GM19043 (cell line): Measurements from ENCODE around the gene ARL5A.
A peak's percentile ranks its signal among the peaks of the same experiment; 100 is the strongest.
"Not testable (repeated sequence)": the region's sequence is repeated elsewhere in the genome, so short reads cannot be mapped to it uniquely, and the experiment has no call there.

Experiments
- ATAC-seq: cut with Tn5 transposase; IDR thresholded peaks from one replicate; pipeline ENCODE4 v1.9.1; 2021; ENCODE audit warnings: low read depth; ENCODE audit not compliant: unreplicated experiment

The ARL5A gene

DNA sequence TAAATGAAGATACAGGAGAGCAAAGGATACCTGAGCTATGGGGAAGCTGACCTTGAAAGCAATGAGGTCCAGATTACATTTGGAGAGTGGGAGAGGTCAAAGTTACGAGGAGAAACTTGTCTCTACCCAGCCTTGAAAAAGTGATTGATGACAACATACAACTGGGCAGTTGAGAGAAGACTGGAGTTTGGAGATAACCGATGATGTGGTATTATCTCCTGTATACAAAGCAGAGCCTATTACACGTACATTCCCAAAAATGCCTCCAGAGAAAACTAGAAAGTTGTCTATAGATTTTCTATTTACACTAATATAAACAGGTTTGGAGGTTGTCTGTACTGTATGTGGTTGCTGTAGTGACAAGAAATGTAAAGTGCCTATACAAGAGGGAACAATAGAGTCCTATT is 28.3 kb downstream of the ARL5A start:
- no peak for ATAC-seq

DNA sequence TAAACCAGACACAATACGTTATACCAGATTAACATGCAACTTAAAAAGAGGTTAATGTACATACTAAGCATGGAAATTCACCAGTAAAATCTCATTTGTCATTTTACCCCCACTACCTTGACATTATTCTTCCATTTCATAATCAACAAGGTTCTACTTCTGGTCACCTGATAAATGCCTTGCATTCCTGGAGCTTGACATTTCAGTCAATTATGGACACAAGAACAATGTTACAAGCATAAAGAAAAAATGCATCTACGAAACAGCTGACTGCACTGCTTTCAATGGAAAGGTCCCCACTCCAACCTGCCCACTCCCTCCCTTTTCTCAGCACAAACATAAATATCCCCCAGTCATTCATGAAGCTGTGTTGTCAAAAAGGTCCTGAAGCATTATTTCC is 31.4 kb downstream of the ARL5A start:
- no peak for ATAC-seq

DNA sequence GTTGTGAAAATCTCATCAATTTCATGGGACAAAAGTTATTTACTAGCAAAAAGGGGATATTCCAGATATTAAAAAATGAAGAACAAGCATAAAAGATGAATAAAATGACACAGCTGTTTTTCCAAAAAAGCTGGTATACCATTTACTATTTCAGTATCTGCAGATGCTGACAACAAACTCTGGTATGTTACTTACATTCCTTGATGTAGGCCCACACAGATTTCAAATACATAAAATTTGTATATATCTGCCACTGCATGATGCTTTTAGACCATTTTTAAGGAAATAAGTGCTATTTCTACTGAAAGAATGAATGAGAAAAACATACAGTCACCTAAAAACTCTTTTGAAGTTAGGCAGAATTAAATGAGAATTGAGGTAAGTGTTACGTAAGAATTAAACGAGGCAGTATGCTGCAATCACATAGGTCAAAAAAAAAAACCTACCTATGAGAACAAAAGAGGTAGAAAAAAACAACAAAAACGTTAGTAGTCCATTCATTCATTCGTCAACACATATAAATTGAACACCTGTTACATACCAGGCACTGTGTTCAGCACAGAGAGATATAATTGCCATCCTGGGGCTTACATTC is 32.5 kb downstream of the ARL5A start:
- ATAC-seq: no peak

DNA sequence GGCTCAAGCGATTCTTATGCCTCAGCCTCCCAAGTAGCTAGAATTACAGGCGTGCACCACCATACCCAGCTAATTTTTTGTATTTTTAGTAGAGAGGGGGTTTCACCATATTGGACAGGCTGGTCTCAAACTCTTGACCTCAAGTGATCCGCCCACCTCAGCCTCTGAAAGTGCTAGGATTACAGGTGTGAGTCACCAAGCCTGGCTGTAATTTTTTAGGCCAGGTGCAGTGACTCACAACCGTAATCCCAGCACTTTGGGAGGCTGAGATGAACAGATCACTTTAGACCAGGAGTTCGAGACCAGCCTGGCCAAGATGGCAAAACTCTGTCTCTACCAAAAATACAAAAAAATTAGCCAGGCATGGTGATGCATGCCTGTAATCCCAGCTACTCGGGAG is 33.8 kb downstream of the ARL5A start:
- not testable (repeated sequence) for ATAC-seq

DNA sequence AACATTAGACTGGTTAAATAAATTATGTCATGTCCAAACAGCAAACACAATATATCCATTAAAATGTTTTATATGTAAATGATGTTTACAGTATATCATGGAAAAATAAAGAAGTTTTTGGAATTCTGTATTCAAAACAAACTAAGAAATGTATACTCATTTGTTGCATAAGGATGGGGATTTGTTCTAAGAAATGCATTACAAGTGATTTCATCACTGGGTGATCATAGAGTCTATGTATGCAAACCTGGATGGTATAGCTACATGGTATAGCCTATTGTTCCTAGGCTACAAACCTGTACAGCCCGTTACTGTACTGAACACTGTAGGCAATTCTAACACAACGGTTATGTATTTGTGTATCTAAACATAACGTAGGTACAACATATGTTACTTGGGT is 35.1 kb downstream of the ARL5A start:
- ATAC-seq: no peak

DNA sequence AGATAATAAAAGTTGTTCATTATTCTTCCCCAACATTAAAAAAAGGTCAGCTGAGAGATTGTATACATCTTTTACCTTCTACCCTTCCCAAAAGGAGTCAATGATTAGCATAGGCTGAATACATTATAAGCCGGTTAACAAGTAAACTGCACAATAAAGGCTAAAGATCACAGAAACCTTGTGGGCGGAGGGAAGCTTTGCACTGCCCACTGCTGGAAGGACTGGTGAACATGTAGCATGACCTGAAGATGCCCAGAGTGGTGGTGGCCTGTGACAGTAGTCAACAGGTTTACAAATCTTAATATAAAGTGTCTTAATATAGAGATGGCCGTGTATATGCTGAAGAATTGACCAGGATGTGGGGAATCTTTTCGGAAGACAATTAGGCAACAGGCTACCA is 35.6 kb downstream of the ARL5A start:
- ATAC-seq: no peak

DNA sequence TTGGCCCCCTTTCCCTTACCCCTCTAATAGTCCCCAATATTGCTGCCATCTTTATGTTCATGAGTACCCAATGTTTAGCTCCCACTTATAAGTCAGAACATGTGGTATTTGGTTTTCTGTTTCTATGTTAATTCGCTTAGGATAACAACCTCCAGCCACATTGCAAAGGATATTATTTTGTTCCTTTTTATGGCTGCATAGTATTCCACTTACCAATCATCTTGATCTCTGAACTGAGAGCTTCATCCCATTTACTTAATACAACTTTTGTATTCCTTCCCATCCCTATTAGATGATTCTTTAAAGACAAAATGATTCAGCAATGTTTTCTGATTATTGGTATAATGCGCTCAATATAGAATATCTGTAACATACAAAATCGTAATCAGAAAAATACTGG is 36.7 kb downstream of the ARL5A start:
- no peak for ATAC-seq

DNA sequence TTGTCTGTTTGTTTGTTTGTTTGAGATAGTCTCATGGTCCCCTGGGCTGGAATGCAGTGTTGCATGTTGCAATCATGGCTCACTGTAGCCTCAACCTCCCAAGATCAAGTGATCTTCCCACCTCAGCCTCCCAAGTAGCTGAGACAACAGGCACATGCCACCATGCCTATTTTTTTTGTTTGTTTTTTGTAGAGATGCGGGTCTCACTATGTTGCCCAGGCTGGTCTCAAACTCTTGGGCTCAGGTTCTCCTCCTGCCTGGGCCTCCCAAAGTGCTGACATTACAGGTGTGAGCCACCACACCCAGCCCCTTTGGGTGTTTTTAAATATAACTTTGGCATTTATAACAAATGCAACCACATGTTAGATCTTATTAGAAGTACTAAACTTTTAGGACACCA is 37.5 kb downstream of the ARL5A start:
- ATAC-seq: no peak

DNA sequence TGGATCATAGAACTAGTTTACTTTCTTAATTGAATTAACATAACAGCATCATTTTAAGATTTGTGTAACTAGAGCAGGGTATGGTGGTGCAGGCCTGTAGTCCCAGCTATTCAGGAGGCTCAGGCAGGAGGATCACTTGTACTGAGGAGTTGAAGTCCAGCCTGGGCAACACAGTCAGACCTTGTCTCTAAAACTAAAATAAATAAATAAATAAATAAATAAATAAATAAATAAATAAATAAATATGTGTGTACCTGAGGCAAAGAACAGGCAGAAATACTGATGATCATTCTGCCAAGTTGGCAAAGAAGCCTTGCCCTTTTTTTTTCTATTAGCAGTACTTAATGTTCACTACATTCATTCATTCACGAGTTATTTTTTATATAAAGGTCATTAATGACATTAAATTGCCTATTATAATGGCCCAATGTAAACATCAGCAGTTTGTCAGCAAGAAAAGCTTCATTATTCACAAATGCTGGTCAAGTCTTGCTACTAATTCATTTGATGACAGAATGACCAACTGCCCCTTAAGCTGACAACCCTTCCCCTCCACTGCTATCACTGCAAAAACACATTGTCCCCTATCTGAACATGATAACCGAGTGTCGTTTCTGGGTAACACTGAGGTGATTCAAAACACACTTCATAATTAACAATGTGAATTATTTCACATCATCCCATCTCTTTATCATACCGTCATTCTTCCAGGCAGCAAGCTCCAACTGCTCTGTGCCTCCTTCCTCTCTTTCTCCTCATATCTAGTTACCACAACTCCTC is 39.0 kb downstream of the ARL5A start:
- ATAC-seq: no peak

DNA sequence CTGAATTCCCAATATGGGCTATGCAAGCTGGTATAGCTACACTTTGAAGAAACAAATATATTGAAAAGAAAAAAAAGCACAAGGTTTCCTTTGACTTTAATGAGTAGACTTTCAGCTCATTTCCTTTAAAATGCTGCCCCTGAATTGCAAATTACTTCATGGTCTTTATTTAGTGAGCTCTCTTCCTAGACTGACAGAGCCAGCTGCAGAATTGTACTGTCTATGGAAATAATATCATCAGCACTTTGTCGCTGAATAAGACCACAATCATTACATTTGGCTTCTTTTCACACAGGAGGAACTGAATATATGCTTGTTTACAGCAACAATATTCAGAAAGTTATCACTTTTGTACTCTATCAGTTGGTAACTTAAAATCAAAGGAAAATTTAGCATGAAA is 41.7 kb downstream of the ARL5A start:
- ATAC-seq: no peak

DNA sequence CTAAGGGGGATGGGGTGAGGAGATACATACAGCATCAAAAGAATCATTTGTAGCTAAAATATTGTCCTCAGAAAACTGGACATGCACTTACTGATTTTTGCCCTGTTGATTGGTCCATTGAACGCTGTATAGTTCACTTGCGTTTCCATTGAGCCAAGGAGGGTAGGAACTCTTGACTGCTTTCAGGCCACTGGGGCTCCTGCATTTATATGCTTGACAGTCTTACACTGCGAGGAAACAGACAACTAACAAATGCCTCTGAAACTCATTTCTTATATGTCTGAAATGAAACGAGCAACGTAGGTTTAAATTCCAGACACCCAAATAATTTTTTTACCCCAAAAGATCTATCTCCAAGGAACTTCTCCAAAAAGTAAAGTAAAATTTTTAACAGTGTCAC is 42.1 kb downstream of the ARL5A start:
- no peak for ATAC-seq

DNA sequence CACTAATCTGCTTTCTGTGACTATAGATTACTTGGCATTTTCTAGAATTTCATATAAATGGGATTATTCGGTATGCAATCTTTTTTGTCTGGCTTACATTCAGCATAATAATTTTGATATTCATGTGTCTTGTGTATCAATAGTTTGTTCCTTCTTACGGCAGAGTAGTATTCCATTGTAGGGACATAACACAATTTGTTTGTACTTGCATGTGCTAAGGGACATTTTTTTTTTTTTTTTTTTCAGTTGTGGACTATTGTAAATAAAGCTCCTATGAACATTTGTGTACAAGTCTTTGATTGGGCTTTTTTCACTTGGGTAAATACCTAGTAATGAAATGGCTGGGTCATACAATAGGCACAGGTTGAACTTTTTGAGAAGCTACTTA is 45.1 kb downstream of the ARL5A start:
- no peak for ATAC-seq

DNA sequence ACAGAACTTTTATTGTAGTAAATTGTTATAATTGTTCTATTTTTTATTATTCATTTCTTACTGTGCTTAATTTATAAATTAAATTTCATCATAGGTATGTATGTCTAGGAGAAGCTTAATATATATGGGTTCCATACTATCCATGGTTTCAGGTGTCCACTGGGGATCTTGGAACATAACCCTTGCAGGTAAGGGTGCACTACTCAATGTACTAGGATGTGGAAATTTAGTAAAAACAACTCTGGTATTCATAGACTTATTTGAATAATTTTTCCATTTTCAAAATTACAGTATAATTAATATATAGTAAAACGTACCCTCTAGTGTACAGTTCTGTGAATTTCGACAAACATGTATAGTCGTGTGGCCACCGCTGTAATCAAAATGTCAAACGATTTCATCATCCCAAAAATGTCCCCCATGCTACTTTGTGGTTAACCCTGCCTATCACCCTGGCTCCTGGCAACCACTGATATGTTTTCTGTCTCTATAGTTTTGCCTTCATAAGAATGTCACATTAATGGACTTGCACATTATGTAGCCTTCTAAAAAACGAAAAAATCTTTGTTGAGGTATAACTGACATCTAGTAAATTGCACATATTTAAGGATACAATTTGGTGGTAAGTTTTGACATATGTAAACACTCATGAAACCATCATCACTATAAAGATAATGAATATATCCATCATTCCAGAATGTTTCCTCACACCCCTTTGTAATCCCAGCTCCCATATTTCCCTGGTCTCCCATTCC is 45.7 kb downstream of the ARL5A start:
- no peak for ATAC-seq

DNA sequence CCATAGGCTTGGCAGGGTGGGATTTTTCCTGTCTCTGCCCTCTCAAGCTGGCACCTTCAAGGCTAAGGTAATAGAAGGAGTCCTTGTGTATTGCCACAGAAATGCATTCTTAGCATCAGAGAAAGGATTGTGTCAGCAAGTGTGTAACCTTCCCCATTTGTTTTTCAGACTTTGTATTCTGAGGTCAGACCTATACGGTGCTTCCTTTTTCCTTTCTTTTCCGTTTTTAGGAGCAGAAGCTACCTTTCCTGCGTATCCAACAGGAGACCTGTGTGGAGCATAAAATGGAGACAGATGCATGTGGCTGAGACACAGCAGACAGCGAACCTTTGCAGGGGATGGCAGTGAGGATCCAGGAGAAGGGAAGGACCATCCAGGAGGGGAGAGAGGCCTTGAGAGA is 46.6 kb downstream of the ARL5A start:
- no peak for ATAC-seq

DNA sequence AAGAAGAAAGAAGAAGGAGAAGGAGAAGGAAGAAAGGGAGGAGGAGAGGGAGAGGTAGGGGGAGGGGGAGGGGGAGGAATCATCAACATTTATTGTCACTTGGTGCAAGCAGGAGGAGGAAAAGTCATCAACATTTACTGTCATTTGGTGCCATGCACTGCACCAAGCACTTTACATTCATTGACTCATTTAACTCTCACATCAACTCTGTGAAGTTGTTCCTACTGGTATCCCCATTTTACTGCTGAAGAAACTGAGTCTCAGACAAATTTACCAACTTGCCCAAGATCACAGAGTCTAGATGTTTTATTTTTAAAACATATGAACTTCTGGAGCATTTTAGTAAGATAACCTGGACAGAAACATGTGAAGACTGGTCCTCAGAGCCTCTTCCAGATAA is 47.3 kb downstream of the ARL5A start:
- no peak for ATAC-seq

DNA sequence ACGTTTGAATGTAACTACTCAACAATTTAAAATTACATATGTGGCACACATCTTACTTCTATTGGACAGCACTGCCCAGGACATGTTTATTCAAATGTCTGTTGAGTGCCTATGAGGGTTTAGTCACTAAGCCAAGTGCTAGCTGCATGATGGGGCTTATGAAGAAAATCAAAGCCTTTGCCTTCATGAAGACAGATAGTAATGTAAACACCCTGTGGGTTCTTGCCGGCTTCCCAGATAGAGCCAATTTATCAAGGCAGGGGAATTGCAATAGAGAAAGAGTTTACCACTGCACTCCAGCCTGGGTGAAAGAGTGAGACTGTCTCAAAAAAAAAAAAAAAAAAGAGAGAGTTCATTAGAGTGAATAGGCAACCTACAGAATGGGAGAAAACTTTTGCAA is 50.3 kb downstream of the ARL5A start:
- no peak for ATAC-seq

DNA sequence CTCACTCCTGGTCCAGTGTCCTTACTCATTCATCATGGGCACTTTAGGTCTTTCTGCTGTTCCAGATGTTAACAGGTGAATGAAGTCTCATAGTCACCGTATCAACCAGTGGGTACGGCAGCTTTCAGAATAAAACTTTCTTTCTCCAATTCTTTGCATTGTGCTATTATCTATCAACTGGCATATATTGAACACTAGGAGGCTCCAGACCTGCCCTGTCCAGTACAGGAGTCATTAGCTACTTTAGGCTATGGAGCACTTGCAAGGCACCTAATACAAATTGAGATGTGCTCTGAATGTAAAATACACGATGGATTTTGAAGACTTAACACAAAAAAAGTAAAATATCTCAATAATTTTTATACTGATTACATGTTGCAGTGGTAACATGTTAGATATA is 50.7 kb downstream of the ARL5A start:
- ATAC-seq: no peak

DNA sequence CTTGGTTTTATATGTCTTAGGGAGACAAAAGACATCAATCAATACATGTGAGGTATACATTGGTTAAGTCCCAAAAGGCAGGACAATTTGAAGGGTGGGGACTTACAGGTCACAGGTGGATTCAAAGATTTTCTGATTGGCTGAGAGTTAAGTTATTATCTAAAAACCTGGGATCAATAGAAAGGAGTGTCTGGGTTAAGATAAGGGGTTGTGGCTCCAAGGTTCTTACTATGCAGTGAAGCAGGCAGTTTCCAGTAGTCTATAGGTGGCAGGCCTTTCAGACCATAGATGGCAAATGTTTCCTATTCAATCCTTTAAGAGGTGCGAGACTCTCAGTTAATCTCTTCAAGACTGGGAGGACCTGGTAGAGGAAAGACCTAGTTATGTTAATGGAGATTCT is 51.9 kb downstream of the ARL5A start:
- no peak for ATAC-seq

DNA sequence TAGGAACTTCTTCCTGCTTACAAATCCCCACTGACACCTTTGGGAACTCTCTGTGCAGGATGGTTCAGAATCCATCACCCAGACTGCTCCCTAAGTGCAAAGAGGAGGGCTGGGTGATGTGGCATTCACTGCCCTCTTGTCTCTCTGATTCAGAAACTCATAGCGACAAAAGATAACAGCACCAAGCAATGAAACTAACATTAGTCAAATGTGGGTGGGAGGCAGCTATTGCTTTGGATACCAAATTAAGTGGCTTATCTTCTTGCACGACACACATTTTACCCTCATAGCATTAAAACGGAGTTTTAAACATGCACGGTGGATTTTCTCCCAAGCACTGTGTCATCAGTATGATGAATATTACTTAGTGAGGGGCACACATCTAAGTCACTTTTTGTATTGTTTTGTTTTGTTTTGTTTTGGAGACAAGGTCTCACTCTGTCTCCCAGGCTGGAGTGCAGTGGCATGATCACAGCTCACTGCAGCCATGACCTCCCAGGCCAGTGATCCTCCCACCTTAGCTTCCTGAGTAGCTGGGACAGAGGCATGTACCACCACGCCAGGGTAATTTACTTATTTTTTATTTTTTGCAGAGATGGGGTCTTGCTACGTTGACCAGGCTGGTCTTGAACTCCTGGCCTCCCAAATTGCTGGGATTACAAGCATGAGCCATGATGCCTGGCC is 53.0 kb downstream of the ARL5A start:
- no peak for ATAC-seq

DNA sequence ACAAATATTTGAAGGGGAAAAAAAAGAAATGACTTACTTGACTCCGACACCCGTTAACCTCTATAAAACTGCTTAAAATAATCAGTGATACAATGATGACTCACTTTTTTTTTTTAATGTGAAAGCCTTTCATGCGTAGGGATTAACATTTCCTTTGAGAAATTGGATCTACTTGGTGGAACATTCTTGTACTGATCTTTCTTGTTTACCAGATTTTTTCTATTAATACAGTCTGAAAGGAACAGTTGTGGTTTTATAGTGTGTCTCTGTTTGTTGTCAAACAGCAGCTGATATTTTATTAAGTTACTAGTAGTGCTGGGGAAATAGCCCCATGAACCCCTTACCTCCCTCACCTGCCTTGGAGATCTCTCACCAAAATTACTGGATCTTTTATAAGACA is 53.7 kb downstream of the ARL5A start:
- ATAC-seq: no peak

DNA sequence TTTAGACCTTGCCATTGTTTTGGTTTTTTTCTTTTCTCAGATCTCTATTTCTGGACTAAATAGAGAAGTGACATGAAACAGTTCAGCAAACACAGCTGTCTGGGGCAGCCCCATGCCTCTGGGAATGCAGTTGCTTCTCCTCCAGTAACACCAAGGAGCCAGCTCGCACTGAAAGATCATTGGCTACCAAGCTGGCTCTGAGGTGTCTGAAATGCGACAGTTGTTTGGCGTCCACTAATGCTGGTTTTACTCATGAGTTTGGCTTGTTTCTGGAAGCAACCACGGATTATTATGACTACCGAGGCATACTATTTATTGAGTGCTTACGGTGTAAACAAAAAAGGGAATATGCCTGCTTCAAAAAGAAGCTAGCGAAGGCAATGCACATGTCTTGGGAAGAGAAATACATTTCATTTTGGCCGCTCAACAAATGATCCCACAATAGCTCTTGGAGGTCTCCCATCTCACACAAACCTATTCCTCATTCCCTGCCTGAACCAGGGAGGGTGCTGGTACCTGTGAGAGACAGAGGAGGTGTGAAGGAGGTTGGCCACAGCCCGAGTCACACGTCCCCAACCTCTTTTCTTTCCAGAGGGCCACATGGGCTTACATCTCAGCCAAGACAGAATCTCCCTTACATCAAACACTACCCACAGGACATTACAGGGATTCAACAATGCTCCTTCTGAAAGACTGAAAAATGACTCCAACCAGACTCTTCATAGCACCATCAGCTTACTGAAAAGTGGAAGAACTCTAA is 56.4 kb downstream of the ARL5A start:
- peak; percentile 95 for ATAC-seq
